ENCODE measurements around the gene MAP1LC3B2.
A peak's percentile ranks its signal among the peaks of the same experiment; 100 is the strongest.
"Not testable (repeated sequence)": the region's sequence is repeated elsewhere in the genome, so short reads cannot be mapped to it uniquely, and the experiment has no call there.

Gene MAP1LC3B2

GRCh38 chr12:116561181-116561821 lies 2.1 kb downstream of the MAP1LC3B2 start:
- no peak for DNase-seq

GRCh38 chr12:116562090-116562489 lies 2.9 kb downstream of the MAP1LC3B2 start:
- no peak for DNase-seq

GRCh38 chr12:116563262-116563661 lies 4.1 kb downstream of the MAP1LC3B2 start:
- no peak for DNase-seq

GRCh38 chr12:116564080-116564479 lies 4.9 kb downstream of the MAP1LC3B2 start:
- no peak for DNase-seq

GRCh38 chr12:116565221-116565620 lies 6.0 kb downstream of the MAP1LC3B2 start:
- DNase-seq = not testable (repeated sequence)

GRCh38 chr12:116565963-116566362 lies 6.8 kb downstream of the MAP1LC3B2 start:
- DNase-seq = no peak

- no peak for DNase-seq
Observed at GRCh38 chr12:116568203-116568602, 9.0 kb downstream of the MAP1LC3B2 start.

GRCh38 chr12:116571089-116571488 lies 11.9 kb downstream of the MAP1LC3B2 start:
- DNase-seq = no peak

GRCh38 chr12:116573776-116574175 lies 14.6 kb downstream of the MAP1LC3B2 start:
- DNase-seq = no peak

- DNase-seq = not testable (repeated sequence)
Observed at GRCh38 chr12:116575754-116576153, 16.6 kb downstream of the MAP1LC3B2 start.

GRCh38 chr12:116577154-116577561 lies 18.0 kb downstream of the MAP1LC3B2 start:
- no peak for DNase-seq

- DNase-seq = no peak
Observed at GRCh38 chr12:116578051-116578450, 18.9 kb downstream of the MAP1LC3B2 start.

- no peak for DNase-seq
Observed at GRCh38 chr12:116582610-116583009, 23.4 kb downstream of the MAP1LC3B2 start.

- DNase-seq = no peak
Observed at GRCh38 chr12:116583129-116583694, 24.0 kb downstream of the MAP1LC3B2 start.

- DNase-seq = no peak
Observed at GRCh38 chr12:116587270-116587669, 28.1 kb downstream of the MAP1LC3B2 start.

GRCh38 chr12:116588390-116589028 lies 29.3 kb downstream of the MAP1LC3B2 start:
- DNase-seq = no peak

- DNase-seq = no peak
Observed at GRCh38 chr12:116589581-116589980, 30.4 kb downstream of the MAP1LC3B2 start.

GRCh38 chr12:116590561-116590960 lies 31.4 kb downstream of the MAP1LC3B2 start:
- DNase-seq = no peak

GRCh38 chr12:116591855-116592637 lies 32.9 kb downstream of the MAP1LC3B2 start:
- no peak for DNase-seq

- DNase-seq = no peak
Observed at GRCh38 chr12:116592731-116593130, 33.5 kb downstream of the MAP1LC3B2 start.

- DNase-seq = peak; percentile 22
Observed at GRCh38 chr12:116594325-116595038, 35.3 kb downstream of the MAP1LC3B2 start.

- no peak for DNase-seq
Observed at GRCh38 chr12:116595186-116595585, 36.0 kb downstream of the MAP1LC3B2 start.

GRCh38 chr12:116595672-116596071 lies 36.5 kb downstream of the MAP1LC3B2 start:
- DNase-seq = no peak

Data from activated naive CD4-positive, alpha-beta T cell treated with anti-CD3 and anti-CD28 coated beads, Interleukin-2, amount 50 U/mL, for 16 hours (primary cell).